ENCODE results near the gene TRRAP.

Gene TRRAP

GRCh38 chr7:98877692-98878364 lies 504 bp upstream of the TRRAP start:
- no peak for TF ChIP-seq CTCF (IDR thresholded peaks at IDR 0.05; ENCODE audit: low read depth, low read length, missing control alignments)
- H3K4me3 ChIP-seq (ENCODE audit: low read depth, low read length): peak overlapping the region; percentile 96
- in situ Hi-C loops (cut with HindIII; ENCODE audit: low sequenced_read_pairs): no loop called here
- DNase-seq (ENCODE audit: low read depth): no peak

- in situ Hi-C loops (cut with HindIII; ENCODE audit: low sequenced_read_pairs): no loop called here
- TF ChIP-seq CTCF (IDR thresholded peaks at IDR 0.05; ENCODE audit: low read depth, low read length, missing control alignments): peak; percentile 29
- H3K4me3 ChIP-seq (ENCODE audit: low read depth, low read length): peak overlapping the region; percentile 96
- no peak for DNase-seq (ENCODE audit: low read depth)
Measured at GRCh38 chr7:98879198-98879978, 1.1 kb downstream of the TRRAP start.

GRCh38 chr7:98879979-98880315 lies 1.6 kb downstream of the TRRAP start:
- TF ChIP-seq CTCF (IDR thresholded peaks at IDR 0.05; ENCODE audit: low read depth, low read length, missing control alignments): no peak
- DNase-seq (ENCODE audit: low read depth): no peak
- in situ Hi-C loops (cut with HindIII; ENCODE audit: low sequenced_read_pairs): no loop called here
- peak overlapping the region; percentile 96 for H3K4me3 ChIP-seq (ENCODE audit: low read depth, low read length)

- H3K4me3 ChIP-seq (ENCODE audit: low read depth, low read length): no peak overlapping the region
- in situ Hi-C loops (cut with HindIII; ENCODE audit: low sequenced_read_pairs): no loop called here
- DNase-seq (ENCODE audit: low read depth): no peak
- no peak for TF ChIP-seq CTCF (IDR thresholded peaks at IDR 0.05; ENCODE audit: low read depth, low read length, missing control alignments)
Measured at GRCh38 chr7:98880485-98880884, 2.2 kb downstream of the TRRAP start.

- in situ Hi-C loops (cut with HindIII; ENCODE audit: low sequenced_read_pairs): no loop called here
- H3K4me3 ChIP-seq (ENCODE audit: low read depth, low read length): no peak overlapping the region
- no peak for TF ChIP-seq CTCF (IDR thresholded peaks at IDR 0.05; ENCODE audit: low read depth, low read length, missing control alignments)
- DNase-seq (ENCODE audit: low read depth): no peak
Measured at GRCh38 chr7:98881561-98882315, 3.4 kb downstream of the TRRAP start.

- DNase-seq (ENCODE audit: low read depth): no peak
- in situ Hi-C loops (cut with HindIII; ENCODE audit: low sequenced_read_pairs): no loop called here
- no peak for TF ChIP-seq CTCF (IDR thresholded peaks at IDR 0.05; ENCODE audit: low read depth, low read length, missing control alignments)
- H3K4me3 ChIP-seq (ENCODE audit: low read depth, low read length): no peak overlapping the region
Measured at GRCh38 chr7:98884416-98884815, 6.1 kb downstream of the TRRAP start.

Data from astrocyte of the cerebellum (primary cell).